Transverse colon (tissue), 4 donors: ENCODE results near the gene NKAIN2. TPM values are rescaled to one million over a fixed set of nuclear protein-coding genes. Genes with fewer than 3 reads are reported as not detected.

ENCODE experiments used
- DNase-seq: peaks from one replicate; pipeline ENCODE4 v3.0.0-alpha.2; 2019
- H3K27ac ChIP-seq, 4 donors: fragments of 200-600 bp; sonication (generic); 2 replicates each; pipeline ENCODE4 v1.5.1; 2016 to 2018; ENCODE audit warnings: inconsistent platforms in 4 of 4
- H3K27me3 ChIP-seq: fragments of 200-600 bp; sonication (generic); 2 replicates; pipeline ENCODE4 v1.5.1; 2017; ENCODE audit warnings: inconsistent platforms
- H3K36me3 ChIP-seq, 4 donors: fragments of 200-600 bp; sonication (generic); 2 replicates each; pipeline ENCODE4 v1.5.1; 2017 to 2019; ENCODE audit warnings: inconsistent platforms in 4 of 4
- H3K4me1 ChIP-seq, 4 donors: fragments of 200-600 bp; sonication (generic); 2 replicates each; pipeline ENCODE4 v1.5.1; 2017 to 2020; ENCODE audit warnings: inconsistent platforms in 4 of 4
- H3K4me3 ChIP-seq, 4 donors: fragments of 200-600 bp; sonication (generic); 1 replicate in 1 of 4; 2 replicates in 3 of 4; pipeline versions ENCODE4 v1.5.1 to v1.6.1; 2017 to 2019; ENCODE audit warnings: inconsistent platforms in 4 of 4
- H3K9me3 ChIP-seq, 2 donors: fragments of 200-600 bp; sonication (generic); 2 replicates each; pipeline ENCODE4 v1.5.1; 2017 to 2019; ENCODE audit warnings: inconsistent platforms in 2 of 2
- CTCF ChIP-seq, 5 experiments: fragments of 200-600 bp in 3 of 5; fragments of 450-650 bp in 2 of 5; sonication (generic) in 3 of 5; IDR thresholded peaks; 1 replicate in 2 of 5; 2 replicates in 3 of 5; pipeline ENCODE4 v1.5.1; 2016 to 2017; ENCODE audit warnings: antibody characterized with exemption in 5 of 5, inconsistent platforms in 3 of 5, mild to moderate bottlenecking in 2 of 5, moderate library complexity in 1 of 5
- EP300 ChIP-seq: sonication (generic); formaldehyde crosslinking; IDR thresholded peaks from one replicate; pipeline ENCODE4 v1.6.1; 2017; ENCODE audit warnings: antibody characterized with exemption, low read depth
- POLR2A ChIP-seq: fragments of 450-650 bp; IDR thresholded peaks from one replicate; pipeline ENCODE4 v1.6.1; 2016; ENCODE audit warnings: antibody characterized with exemption, mild to moderate bottlenecking, moderate library complexity
- POLR2AphosphoS5 ChIP-seq, 3 donors: sonication (generic); formaldehyde crosslinking; IDR thresholded peaks; one replicate each; pipeline ENCODE4 v1.6.1; 2016; ENCODE audit warnings: antibody characterized with exemption in 3 of 3
- WGBS, 2 donors: methylation state at CpG; one replicate each; pipeline ENCODE4 v1.1.5; 2018; ENCODE audit warnings: low coverage in 1 of 2; 5-methylcytosine and 5-hydroxymethylcytosine counted together
- in situ Hi-C, 4 donors: fragments of 200-750 bp; cut with MboI; loops; one replicate each; pipeline versions ENCODE4 v1.15.0 to v1.15.1; 2017; ENCODE audit warnings: low sequenced_read_pairs in 3 of 4, low pct_ligation_motif_present in 1 of 4, low pct_unique_long_range_greater_than_20kb in 1 of 4
- intact Hi-C: fragments of 100-400 bp; cut with DNase I; formaldehyde crosslinking; loops from one replicate; pipeline ENCODE4 v1.15.1; 2023; ENCODE audit warnings: low total_unique reads
- total RNA-seq, 4 donors: library from RNA; depleted of rRNA; stranded (reverse); fragments of >200 nt; gene quantifications; one replicate each; pipeline ENCODE4 v1.1.0, GENCODE V29; 2016

The NKAIN2 gene
- total RNA-seq, 4 donors from 2014 or later, result 0.32 TPM; not detected in 3

GRCh38 chr6:124866040-124866439 lies 1062.4 kb downstream of the NKAIN2 start:
- Histone ChIP-seq H3K36me3 (no peaks in the 10 kb centered on the region), H3K9me3 (no peaks in the 10 kb centered on the region), H3K4me1 (no peaks in the 10 kb centered on the region), H3K27me3 (no peaks in the 10 kb centered on the region), H3K27ac (no peak overlapping the region), H3K4me3 (no peak overlapping the region)
- in situ Hi-C loops (loop anchor here in 1 of 4 donors (10.0 kb wide), 1 partner anchor 249 kb away; no protein-coding TSS in a partner anchor), intact Hi-C loops (loop anchor here (5.0 kb wide), 1 partner anchor 256 kb away; no protein-coding TSS in a partner anchor)
- 75 to 85% methylated on average over 1 of the region's 1 CpG for WGBS, 2 donors
- no peak for DNase-seq
- TF ChIP-seq POLR2A (no peak), POLR2AphosphoS5 (IDR thresholded peaks at IDR 0.05) (no peak), CTCF (IDR thresholded peaks at IDR 0.05) (no peak)

- 60 to 93% methylated on average over 1 of the region's 1 CpG for WGBS, 2 donors
- Histone ChIP-seq H3K36me3 (no peaks in the 10 kb centered on the region), H3K27ac (no peak overlapping the region), H3K4me1 (no peaks in the 10 kb centered on the region), H3K9me3 (no peaks in the 10 kb centered on the region), H3K27me3 (no peaks in the 10 kb centered on the region), H3K4me3 (no peak overlapping the region)
- intact Hi-C loops (loop anchor here (5.0 kb wide), 1 partner anchor 255 kb away; no protein-coding TSS in a partner anchor), in situ Hi-C loops (loop anchor here in 1 of 4 donors (10.0 kb wide), 1 partner anchor 248 kb away; no protein-coding TSS in a partner anchor)
- DNase-seq, result no peak
- TF ChIP-seq POLR2AphosphoS5 (IDR thresholded peaks at IDR 0.05) (no peak), EP300 (no peak), CTCF (IDR thresholded peaks at IDR 0.05) (no peak), POLR2A (no peak)
These were observed 1063.5 kb downstream of the NKAIN2 start for GRCh38 chr6:124867121-124867520.

- in situ Hi-C loops (loop anchor here in 1 of 4 donors (10.0 kb wide), 1 partner anchor 246 kb away; no protein-coding TSS in a partner anchor), intact Hi-C loops (loop anchor here (5.0 kb wide), 1 partner anchor 254 kb away; no protein-coding TSS in a partner anchor)
- H3K4me1 ChIP-seq, result no peaks in the 10 kb centered on the region
- H3K27me3 ChIP-seq, result no peaks in the 10 kb centered on the region
- no peak overlapping the region for H3K4me3 ChIP-seq
- no peaks in the 10 kb centered on the region for H3K9me3 ChIP-seq
- DNase-seq, result no peak
- H3K27ac ChIP-seq, result no peak overlapping the region
- H3K36me3 ChIP-seq, result no peaks in the 10 kb centered on the region
- WGBS, 2 donors, result 11 to 25% methylated on average over 1 of the region's 1 CpG
- no peak for TF ChIP-seq POLR2AphosphoS5 (IDR thresholded peaks at IDR 0.05)
- no peak for TF ChIP-seq POLR2A
- no peak for TF ChIP-seq CTCF (IDR thresholded peaks at IDR 0.05)
- TF ChIP-seq EP300, result no peak
These were observed 1064.8 kb downstream of the NKAIN2 start for GRCh38 chr6:124868481-124868880.

GRCh38 chr6:124869416-124869815 lies 1065.8 kb downstream of the NKAIN2 start:
- H3K27ac ChIP-seq, result no peak overlapping the region
- H3K4me1 ChIP-seq, result no peaks in the 10 kb centered on the region
- H3K9me3 ChIP-seq, result no peaks in the 10 kb centered on the region
- 39 to 61% methylated on average over 2 of the region's 2 CpGs for WGBS, 2 donors
- DNase-seq, result no peak
- TF ChIP-seq CTCF (IDR thresholded peaks at IDR 0.05), result no peak
- TF ChIP-seq EP300, result no peak
- TF ChIP-seq POLR2A, result no peak
- TF ChIP-seq POLR2AphosphoS5 (IDR thresholded peaks at IDR 0.05), result no peak
- H3K4me3 ChIP-seq, result no peak overlapping the region
- intact Hi-C loops (loop anchor here (5.0 kb wide), 1 partner anchor 253 kb away; no protein-coding TSS in a partner anchor), in situ Hi-C loops (loop anchor here in 1 of 4 donors (10.0 kb wide), 1 partner anchor 245 kb away; no protein-coding TSS in a partner anchor)
- H3K27me3 ChIP-seq, result no peaks in the 10 kb centered on the region
- H3K36me3 ChIP-seq, result no peaks in the 10 kb centered on the region
